ENCODE results near the gene DCAF6.

The DCAF6 gene

DNA sequence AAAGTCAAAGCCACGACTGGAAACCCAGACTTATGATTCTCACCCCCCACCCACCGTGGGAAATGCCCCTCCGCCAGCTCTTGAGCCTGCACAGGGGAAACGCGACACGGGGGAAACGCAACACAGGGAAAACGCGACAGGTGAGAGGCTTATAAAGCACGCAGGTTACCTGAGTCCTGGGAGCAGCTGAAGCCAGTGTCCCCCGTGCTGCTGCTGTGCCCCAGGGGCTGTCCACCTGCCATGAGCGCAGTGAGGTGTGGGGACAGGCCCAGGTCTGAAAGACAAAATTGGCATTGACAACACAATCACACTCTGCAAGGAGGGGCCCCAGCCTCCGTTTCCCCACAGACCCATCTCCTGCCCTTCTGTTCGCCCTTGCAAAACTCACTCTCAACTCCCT lies 153.9 kb downstream of the DCAF6 start:
- H3K27ac ChIP-seq (replicated peaks) = no peak overlapping the region
- H3K4me3 ChIP-seq (replicated peaks; ENCODE audit: insufficient read depth, low read length) = no peak overlapping the region
- TF ChIP-seq REST (IDR thresholded peaks at IDR 0.05; ENCODE audit: insufficient replicate concordance, low read depth) = no peak
- TF ChIP-seq, protein P1, sequence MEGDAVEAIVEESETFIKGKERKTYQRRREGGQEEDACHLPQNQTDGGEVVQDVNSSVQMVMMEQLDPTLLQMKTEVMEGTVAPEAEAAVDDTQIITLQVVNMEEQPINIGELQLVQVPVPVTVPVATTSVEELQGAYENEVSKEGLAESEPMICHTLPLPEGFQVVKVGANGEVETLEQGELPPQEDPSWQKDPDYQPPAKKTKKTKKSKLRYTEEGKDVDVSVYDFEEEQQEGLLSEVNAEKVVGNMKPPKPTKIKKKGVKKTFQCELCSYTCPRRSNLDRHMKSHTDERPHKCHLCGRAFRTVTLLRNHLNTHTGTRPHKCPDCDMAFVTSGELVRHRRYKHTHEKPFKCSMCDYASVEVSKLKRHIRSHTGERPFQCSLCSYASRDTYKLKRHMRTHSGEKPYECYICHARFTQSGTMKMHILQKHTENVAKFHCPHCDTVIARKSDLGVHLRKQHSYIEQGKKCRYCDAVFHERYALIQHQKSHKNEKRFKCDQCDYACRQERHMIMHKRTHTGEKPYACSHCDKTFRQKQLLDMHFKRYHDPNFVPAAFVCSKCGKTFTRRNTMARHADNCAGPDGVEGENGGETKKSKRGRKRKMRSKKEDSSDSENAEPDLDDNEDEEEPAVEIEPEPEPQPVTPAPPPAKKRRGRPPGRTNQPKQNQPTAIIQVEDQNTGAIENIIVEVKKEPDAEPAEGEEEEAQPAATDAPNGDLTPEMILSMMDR (IDR thresholded peaks at IDR 0.05; ENCODE audit: insufficient read depth, low read length) = no peak
- no peak for TF ChIP-seq POLR2AphosphoS5 (IDR thresholded peaks at IDR 0.05; ENCODE audit: low read depth)
- no peak for TF ChIP-seq SPI1 (IDR thresholded peaks at IDR 0.05; ENCODE audit: borderline replicate concordance, low read depth)
- no peak for TF ChIP-seq GABPA (IDR thresholded peaks at IDR 0.05; ENCODE audit: low read depth)
- H3K27me3 ChIP-seq (ENCODE audit: insufficient read depth, poor library complexity, severe bottlenecking) = no peaks in the 10 kb centered on the region
- no peak for DNase-seq (ENCODE audit: low read depth in 1 of 2, low spot score in 1 of 2)

DNA sequence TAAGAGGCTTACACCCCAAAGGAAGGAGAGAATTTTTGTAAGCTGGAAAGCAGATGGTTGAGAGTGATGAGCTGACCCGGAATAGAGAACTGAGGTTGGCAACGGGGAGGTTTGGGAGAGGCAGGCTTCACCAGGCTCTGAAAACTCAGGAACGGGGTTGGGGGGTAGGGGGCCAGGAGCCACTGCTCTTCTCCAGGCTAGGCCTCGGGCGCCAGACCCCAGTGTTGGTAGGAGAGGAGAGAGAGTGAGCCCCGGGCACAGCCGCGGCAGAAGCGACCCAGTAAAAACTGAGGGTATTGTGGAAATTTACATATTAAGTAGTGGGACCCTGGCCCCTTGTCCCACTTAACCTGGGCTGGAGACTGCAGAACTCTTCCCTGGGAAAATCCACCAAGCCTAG lies 154.6 kb downstream of the DCAF6 start:
- Histone ChIP-seq H3K4me3 (replicated peaks; ENCODE audit: insufficient read depth, low read length) (no peak overlapping the region), H3K27me3 (ENCODE audit: insufficient read depth, poor library complexity, severe bottlenecking) (no peaks in the 10 kb centered on the region), H3K27ac (replicated peaks) (no peak overlapping the region)
- no peak for TF ChIP-seq POLR2AphosphoS5 (IDR thresholded peaks at IDR 0.05; ENCODE audit: low read depth)
- DNase-seq (ENCODE audit: low read depth in 1 of 2, low spot score in 1 of 2) = no peak

- no peak for TF ChIP-seq REST (IDR thresholded peaks at IDR 0.05; ENCODE audit: insufficient replicate concordance, low read depth)
- TF ChIP-seq, protein P1 (IDR thresholded peaks at IDR 0.05; ENCODE audit: insufficient read depth, low read length) = no peak
- TF ChIP-seq POLR2AphosphoS5 (IDR thresholded peaks at IDR 0.05; ENCODE audit: low read depth) = no peak
- TF ChIP-seq GABPA (IDR thresholded peaks at IDR 0.05; ENCODE audit: low read depth) = no peak
- no peak for TF ChIP-seq SPI1 (IDR thresholded peaks at IDR 0.05; ENCODE audit: borderline replicate concordance, low read depth)
- no peak for DNase-seq (ENCODE audit: low read depth in 1 of 2, low spot score in 1 of 2)
- no peak overlapping the region for H3K27ac ChIP-seq (replicated peaks)
- no peak overlapping the region for H3K4me3 ChIP-seq (replicated peaks; ENCODE audit: insufficient read depth, low read length)
- H3K27me3 ChIP-seq (ENCODE audit: insufficient read depth, poor library complexity, severe bottlenecking) = no peaks in the 10 kb centered on the region
Measured at GRCh38 chr1:168091720-168092550, 155.5 kb downstream of the DCAF6 start.

DNA sequence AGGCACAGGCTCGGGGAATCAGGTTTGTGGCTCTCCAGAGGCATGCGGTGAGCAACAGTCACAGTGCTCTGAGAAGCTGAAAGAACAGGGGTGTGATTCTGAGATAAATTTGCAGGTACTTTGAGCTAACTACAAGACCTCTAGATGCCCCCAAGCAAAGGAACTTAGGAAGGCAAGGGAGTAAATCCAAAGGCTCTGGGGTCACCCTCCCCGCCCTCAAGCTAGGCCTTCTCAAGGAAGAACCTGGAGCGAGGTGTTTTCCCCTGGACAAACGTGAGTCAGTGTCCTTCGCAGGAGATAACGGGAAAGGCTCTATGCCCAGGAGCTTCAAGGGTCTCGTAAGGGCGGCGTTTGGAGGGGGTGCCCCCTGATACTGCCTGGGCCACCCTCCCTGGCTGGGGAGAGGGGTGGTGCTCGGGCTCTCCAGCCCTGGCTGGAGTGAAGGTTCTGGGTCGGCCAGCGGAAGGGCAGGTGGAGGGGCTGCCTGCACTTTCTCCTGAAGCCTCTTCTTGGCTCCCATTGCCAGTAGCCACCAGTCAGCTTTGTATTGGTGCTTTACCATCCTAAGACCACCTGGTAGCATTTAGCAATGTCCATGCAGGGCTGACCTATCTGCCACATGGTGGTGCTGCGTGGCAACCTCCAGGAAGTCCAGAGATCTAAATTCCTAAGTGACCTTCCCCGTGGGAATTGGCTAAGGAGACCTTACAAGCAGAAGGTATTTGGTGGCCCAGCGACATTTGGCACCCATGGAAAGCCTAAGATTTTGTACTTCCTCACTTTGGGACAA lies 156.3 kb downstream of the DCAF6 start:
- no peak for DNase-seq (ENCODE audit: low read depth in 1 of 2, low spot score in 1 of 2)
- no peak for TF ChIP-seq GABPA (IDR thresholded peaks at IDR 0.05; ENCODE audit: low read depth)
- TF ChIP-seq SPI1 (IDR thresholded peaks at IDR 0.05; ENCODE audit: borderline replicate concordance, low read depth) = no peak
- TF ChIP-seq, protein P1 (IDR thresholded peaks at IDR 0.05; ENCODE audit: insufficient read depth, low read length) = no peak
- no peak for TF ChIP-seq POLR2AphosphoS5 (IDR thresholded peaks at IDR 0.05; ENCODE audit: low read depth)
- no peak overlapping the region for H3K4me3 ChIP-seq (replicated peaks; ENCODE audit: insufficient read depth, low read length)
- no peaks in the 10 kb centered on the region for H3K27me3 ChIP-seq (ENCODE audit: insufficient read depth, poor library complexity, severe bottlenecking)
- H3K27ac ChIP-seq (replicated peaks) = no peak overlapping the region
